NK-92 treated with Interleukin-12 subunit alpha and Interleukin-12 subunit beta, amount 100 ng/mL, for 24 hours (cell line): Measurements from ENCODE around the gene MDH1.
"Not testable (repeated sequence)": the region's sequence is repeated elsewhere in the genome, so short reads cannot be mapped to it uniquely, and the experiment has no call there.

Source experiments
- DNase-seq: peaks from one replicate; lab custom pipeline; 2025; lab: John Stamatoyannopoulos, UW

Gene MDH1

DNA sequence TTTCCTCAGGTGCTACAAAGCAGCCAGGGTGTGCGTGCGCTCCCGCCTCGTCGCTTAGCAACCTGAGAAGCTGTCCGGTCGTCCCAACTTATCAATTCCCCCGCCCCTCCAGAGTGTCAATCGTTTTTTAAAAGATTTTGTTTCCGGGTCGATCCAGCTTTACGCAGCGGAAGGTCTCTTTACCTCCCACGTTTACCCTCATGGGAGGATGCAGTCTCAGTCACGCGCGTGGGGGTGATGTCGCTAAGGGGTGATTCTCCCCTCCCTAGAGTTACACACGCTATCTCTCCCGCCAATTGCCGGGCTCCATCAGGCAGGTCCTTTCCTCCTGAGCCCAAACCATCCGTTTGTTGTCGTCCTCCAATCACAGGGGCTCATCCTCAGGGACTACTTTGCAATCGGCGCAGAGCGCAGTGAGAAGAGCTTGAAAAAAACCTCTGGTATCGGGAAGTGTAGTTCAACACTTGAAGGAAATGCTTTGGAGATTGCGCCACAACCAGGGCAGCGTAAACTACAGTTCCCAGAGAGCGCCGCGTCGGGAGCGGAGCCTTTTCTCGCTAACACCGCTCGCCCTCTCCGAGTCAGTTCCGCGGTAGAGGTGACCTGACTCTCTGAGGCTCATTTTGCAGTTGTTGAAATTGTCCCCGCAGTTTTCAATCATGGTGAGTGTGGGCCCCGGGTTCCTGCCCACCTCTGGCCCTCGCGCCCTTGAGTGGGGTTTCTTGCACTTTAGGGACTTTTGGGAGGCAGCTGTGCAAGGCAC, at the start of gene MDH1, which contains the start of gene WDPCP:
TSS of gene MDH1 (plus strand) at position 579 of the 763 bp plus-strand sequence. CDS start at position 660, 81 bp downstream.
TSS of gene WDPCP (minus strand) at position 93 of the 763 bp plus-strand sequence. CDS start 206 bp downstream, outside the sequence.
- peak; percentile 87 for DNase-seq

GRCh38 chr2:63539416-63540162, 49.2 kb upstream of the MDH1 start:
- no peak for DNase-seq

GRCh38 chr2:63544017-63544627, 44.6 kb upstream of the MDH1 start:
- no peak for DNase-seq

GRCh38 chr2:63545023-63545422, 43.7 kb upstream of the MDH1 start:
- DNase-seq = no peak

DNA sequence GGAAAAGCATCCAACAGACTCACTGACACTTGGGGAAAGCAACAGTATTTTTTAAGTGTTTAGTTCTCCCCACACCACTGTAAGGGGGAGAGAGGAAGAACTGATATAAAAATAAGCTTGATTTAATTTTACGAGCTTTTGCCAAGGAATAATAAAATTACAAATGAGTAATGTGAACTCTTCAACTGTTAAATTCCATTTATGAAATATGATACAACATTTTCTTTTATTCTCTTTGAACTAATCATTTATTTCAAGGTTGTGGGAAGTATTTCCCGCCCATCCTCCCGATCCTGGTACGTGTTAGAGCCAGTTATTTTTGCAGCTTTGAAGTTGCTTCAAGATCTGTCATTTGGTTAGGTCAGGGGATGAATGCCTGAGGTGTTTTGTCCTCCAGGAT, 35.7 kb upstream of the MDH1 start:
- no peak for DNase-seq

DNA sequence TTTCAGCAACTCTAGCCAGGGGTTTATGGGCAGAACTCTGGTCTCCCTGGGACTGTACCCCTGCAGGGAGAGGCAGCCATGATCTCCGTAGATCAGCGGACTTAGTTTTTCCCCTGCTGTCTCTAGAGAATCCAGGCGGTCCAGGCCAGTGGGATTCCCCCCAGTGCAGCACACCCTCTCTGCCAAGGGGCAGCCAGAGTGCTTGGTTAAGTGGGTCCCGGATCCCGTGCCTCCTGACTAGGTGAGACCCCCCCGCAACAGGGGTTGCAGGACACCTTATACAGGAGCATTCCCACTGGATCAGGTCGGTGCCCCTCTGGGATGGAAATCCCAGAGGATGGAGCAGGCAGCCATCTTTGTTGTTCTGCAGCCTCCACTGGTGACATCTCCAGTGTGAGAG, 33.5 kb upstream of the MDH1 start:
- no peak for DNase-seq

DNA sequence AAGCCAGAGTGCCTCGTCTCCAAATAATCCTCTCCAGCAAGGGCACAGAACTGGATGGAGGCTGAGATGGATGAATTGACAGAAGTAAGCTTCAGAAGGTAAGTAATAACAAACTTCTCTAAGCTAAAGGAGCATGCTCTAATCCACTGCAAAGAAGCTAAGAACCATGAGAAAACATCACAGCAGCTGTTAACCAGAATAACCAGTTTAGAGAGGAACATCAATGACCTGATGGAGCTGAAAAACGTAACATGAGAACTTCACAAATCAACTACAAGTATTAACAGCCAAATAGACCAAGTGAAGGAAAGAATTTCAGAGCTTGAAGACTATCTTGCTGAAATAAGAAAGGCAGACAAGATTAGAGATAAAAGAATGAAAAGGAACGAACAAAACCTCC, 32.8 kb upstream of the MDH1 start:
- DNase-seq = no peak

DNA sequence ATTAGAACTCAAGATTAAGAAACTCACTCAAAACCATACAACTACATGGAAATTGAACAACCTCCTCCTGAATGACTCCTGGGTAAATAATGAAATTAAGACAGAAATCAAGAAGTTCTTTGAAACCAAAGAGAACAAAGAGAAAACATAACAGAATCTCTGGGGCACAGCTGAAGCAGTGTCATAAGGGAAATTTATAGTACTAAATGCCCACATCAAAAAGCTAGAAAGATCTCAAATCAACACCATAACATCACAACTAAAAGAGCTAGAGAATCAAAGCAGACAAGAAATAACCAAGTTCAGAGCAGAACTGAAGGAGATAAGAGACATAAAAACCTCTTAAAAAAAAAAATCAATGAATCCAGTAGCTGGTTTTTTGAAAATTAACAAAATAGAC, 30.9 kb upstream of the MDH1 start:
- not testable (repeated sequence) for DNase-seq

DNA sequence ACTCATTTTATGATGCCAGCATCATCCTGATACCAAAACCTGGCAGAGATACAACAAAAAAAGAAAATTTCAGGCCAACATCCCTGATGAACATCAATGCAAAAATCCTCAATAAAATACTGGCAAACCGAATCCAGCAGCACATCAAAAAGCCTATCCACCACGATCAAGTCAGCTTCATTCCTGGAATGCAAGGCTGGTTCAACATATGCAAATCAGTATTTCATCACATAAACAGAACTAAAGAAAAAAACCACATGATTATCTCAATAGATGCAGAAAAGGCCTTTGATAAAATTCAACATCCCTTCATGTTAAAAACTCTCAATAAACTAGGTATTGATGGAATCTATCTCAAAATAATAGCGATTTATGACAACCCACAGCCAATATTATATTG, 29.8 kb upstream of the MDH1 start:
- DNase-seq = not testable (repeated sequence)

DNA sequence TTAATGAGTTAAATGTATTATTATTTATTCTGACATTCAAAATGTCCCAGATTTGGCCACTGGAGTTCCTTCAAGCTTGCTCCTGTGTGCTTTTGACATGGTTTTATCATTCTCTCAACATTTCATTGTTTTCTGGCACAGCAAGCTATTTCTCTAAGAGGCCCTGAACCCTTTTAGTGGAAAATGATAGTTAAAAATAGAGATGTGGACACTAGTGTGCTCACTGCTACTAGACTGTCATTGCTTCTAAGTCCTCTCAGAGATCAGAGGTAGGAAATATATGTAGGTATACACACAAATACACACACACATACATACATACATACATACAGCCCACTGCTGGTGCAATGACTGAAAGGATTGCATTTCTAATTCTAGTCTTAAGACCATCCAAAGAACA, 26.0 kb upstream of the MDH1 start:
- DNase-seq = no peak

- DNase-seq = no peak
These were observed 19.0 kb upstream of the MDH1 start for GRCh38 chr2:63569740-63570139.

GRCh38 chr2:63571291-63571690, 17.5 kb upstream of the MDH1 start:
- DNase-seq = no peak

DNA sequence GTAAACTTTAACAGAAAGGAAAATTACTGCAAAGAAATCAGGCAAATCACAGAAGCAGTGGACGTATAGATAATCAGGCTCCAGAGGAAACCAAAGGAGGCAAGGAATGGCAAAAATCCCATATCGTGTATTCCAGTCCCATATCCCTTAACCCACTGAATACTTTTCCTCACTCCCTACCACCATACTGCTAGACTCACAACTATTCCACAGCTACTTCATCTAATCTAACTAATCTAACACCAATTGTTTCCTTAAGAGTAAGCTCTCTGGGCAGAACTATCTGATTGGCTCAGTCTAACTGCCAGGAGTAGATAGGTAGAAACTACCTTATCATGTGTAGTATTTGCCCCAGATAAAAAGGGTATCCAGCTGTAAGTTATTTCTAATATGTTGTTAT, 16.8 kb upstream of the MDH1 start:
- no peak for DNase-seq

DNA sequence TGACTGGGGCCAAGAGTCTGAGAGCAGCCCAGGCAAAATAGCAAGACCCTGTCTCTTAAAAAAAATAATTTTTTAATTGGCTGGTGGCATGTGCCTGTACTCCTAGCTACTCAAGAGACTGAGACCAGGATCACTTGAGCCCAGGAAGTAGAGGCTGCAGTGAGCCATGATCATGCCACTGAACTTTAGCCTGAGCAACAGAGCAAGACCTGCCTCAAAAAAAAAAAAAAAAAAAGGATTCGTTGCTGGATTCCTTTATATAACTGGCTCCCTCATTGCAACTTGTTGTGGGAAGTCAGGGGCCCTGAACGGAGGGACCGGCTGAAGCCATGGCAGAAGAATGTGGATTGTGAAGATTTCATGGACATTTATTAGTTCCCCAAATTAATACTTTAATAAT, 15.7 kb upstream of the MDH1 start:
- DNase-seq = not testable (repeated sequence)

- DNase-seq = not testable (repeated sequence)
These were observed 14.9 kb upstream of the MDH1 start for GRCh38 chr2:63573726-63574345.

GRCh38 chr2:63576546-63576945, 12.2 kb upstream of the MDH1 start:
- DNase-seq = no peak

DNA sequence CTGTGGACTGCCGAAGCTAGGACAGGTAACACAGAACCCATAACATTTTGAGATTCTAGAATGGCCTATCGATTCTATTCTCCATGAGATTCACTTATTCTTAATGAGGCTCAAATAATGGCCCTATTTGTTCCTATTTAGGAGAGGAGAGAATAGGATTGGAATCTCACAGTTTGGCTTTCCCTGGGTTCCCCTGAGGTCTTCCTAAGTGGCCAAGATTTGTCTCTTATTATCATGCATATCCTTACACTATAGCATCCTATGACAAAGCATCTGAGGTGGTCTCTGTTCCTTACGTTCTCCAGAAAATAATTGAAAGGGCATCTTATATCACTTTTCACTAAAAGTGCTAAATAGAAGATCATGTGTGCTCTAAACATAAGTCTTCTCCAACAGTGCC, 10.0 kb upstream of the MDH1 start:
- no peak for DNase-seq

- no peak for DNase-seq
These were observed 8.0 kb upstream of the MDH1 start for GRCh38 chr2:63580651-63581297.

DNA sequence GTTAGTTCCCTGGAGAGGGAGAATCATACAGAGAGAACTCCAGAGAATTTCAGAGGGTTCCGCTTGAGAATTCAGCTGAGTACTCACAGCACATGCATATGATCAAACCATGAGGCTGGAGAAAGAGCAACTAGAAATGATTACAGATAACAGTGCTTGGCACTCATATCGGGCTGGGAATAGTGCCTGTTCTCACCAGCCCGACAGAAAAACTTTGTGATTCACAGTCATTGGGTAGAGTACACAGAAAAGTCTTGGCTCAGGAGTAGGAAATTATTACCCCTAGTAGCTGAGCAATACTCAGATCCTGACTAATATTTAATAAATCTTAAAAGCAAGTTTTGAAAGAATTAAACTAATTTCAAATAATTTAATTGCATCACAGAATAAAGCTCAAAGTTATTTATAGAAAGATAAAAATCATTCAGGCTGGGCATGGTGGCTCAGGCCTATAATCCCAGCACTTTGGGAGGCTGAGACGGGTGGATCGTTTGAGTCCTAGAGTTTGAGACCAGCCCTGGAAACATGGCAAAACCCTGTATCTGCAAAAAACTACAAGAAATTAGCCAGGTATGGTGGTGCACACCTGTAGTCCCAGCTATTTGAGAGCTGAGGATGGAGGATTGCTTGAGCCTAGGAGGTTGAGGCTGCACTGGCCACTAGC, 7.3 kb upstream of the MDH1 start:
- no peak for DNase-seq

DNA sequence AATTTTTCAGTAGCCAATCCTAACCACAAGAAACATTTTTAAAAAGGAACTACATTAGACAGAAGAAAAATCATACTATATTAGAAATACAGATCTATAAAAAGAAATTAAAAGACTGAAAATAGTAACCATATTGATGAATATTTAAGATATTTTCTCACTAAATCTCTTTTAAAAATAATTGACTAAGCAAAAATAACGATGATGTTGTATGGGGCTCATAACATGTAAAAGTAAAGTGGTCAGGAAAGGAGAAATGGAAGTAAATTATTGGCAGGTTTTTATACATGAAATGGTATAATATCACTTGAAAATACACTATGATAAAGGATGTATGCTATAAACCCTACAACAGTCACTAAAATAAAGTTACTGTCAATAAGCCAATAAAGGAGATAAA, 5.9 kb upstream of the MDH1 start:
- DNase-seq = no peak

DNA sequence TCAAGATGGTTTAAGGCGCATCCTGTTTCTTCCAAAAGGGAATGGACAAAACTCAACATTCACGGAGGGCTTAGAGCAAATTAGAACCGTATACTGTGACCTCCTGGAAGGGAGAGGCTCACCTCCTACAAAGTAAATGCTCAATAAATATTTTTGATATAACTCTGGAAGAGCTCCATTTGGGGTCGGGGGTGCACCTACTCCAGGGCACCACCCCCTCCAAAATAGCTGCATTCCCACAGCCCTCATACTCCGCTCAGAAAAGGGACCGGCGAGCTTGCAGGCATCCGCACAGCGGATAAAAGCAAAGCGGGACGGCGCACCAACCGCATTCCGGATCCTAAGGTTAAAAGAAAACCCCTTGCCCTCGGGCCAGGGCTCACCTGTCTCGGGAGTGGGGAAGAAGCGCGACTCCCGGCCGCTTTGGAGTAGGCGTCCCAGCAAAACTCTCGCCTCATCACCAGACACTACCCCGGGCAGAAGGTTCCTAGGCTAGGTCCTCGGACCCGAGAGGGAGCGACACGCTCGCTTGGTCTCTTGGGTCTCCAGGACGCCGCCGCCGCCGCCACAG, 864 bp upstream of the MDH1 start:
- no peak for DNase-seq
